Transverse colon (tissue), 4 donors: ENCODE results near the gene MTHFSD. TPM values are rescaled to one million over a fixed set of nuclear protein-coding genes. Genes with fewer than 3 reads are reported as not detected.

Source experiments
- DNase-seq: peaks from one replicate; pipeline ENCODE4 v3.0.0-alpha.2; 2019
- H3K27ac ChIP-seq, 4 donors: fragments of 200-600 bp; sonication (generic); 2 replicates each; pipeline ENCODE4 v1.5.1; 2016 to 2018; ENCODE audit warnings: inconsistent platforms in 4 of 4
- H3K27me3 ChIP-seq: fragments of 200-600 bp; sonication (generic); 2 replicates; pipeline ENCODE4 v1.5.1; 2017; ENCODE audit warnings: inconsistent platforms
- H3K36me3 ChIP-seq, 4 donors: fragments of 200-600 bp; sonication (generic); 2 replicates each; pipeline ENCODE4 v1.5.1; 2017 to 2019; ENCODE audit warnings: inconsistent platforms in 4 of 4
- H3K4me1 ChIP-seq, 4 donors: fragments of 200-600 bp; sonication (generic); 2 replicates each; pipeline ENCODE4 v1.5.1; 2017 to 2020; ENCODE audit warnings: inconsistent platforms in 4 of 4
- H3K4me3 ChIP-seq, 4 donors: fragments of 200-600 bp; sonication (generic); 1 replicate in 1 of 4; 2 replicates in 3 of 4; pipeline versions ENCODE4 v1.5.1 to v1.6.1; 2017 to 2019; ENCODE audit warnings: inconsistent platforms in 4 of 4
- H3K9me3 ChIP-seq, 2 donors: fragments of 200-600 bp; sonication (generic); 2 replicates each; pipeline ENCODE4 v1.5.1; 2017 to 2019; ENCODE audit warnings: inconsistent platforms in 2 of 2
- EP300 ChIP-seq: sonication (generic); formaldehyde crosslinking; IDR thresholded peaks from one replicate; pipeline ENCODE4 v1.6.1; 2017; ENCODE audit warnings: antibody characterized with exemption, low read depth
- POLR2A ChIP-seq: fragments of 450-650 bp; IDR thresholded peaks from one replicate; pipeline ENCODE4 v1.6.1; 2016; ENCODE audit warnings: antibody characterized with exemption, mild to moderate bottlenecking, moderate library complexity
- POLR2AphosphoS5 ChIP-seq, 3 donors: sonication (generic); formaldehyde crosslinking; IDR thresholded peaks; one replicate each; pipeline ENCODE4 v1.6.1; 2016; ENCODE audit warnings: antibody characterized with exemption in 3 of 3
- WGBS, 2 donors: methylation state at CpG; one replicate each; pipeline ENCODE4 v1.1.5; 2018; ENCODE audit warnings: low coverage in 1 of 2; 5-methylcytosine and 5-hydroxymethylcytosine counted together
- in situ Hi-C, 4 donors: fragments of 200-750 bp; cut with MboI; loops; one replicate each; pipeline versions ENCODE4 v1.15.0 to v1.15.1; 2017; ENCODE audit warnings: low sequenced_read_pairs in 3 of 4, low pct_ligation_motif_present in 1 of 4, low pct_unique_long_range_greater_than_20kb in 1 of 4
- intact Hi-C: fragments of 100-400 bp; cut with DNase I; formaldehyde crosslinking; loops from one replicate; pipeline ENCODE4 v1.15.1; 2023; ENCODE audit warnings: low total_unique reads
- total RNA-seq, 4 donors: library from RNA; depleted of rRNA; stranded (reverse); fragments of >200 nt; gene quantifications; one replicate each; pipeline ENCODE4 v1.1.0, GENCODE V29; 2016
- TF ChIP-seq, protein P1 (sequence below), 5 experiments: fragments of 200-600 bp in 3 of 5; fragments of 450-650 bp in 2 of 5; sonication (generic) in 3 of 5; IDR thresholded peaks; 1 replicate in 2 of 5; 2 replicates in 3 of 5; pipeline ENCODE4 v1.5.1; 2016 to 2017; ENCODE audit warnings: antibody characterized with exemption in 5 of 5, inconsistent platforms in 3 of 5, mild to moderate bottlenecking in 2 of 5, moderate library complexity in 1 of 5

Gene MTHFSD
- total RNA-seq, 4 donors from 2014 or later: 25.4 to 51.1 (median 30.0) TPM

DNA sequence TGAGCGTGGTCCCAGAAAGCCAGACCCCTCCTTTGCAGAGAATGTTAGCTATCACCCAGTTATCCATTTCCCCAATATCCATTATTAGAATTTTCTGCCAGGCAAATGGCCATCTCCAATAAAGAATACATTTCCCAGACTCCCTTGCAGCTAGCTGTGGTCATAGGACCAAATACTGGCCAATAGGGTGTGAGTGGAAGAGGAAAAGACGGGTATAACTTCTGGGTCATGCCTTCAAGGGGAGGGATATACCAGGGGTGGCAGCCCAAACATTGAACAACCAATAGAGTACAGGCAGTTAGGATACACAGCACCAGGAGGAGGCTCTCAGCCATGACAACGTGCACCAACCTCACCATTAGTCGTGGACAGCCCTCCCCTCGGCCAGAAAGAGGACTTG lies 70.8 kb downstream of the MTHFSD start:
- TF ChIP-seq EP300: no peak
- no peak for TF ChIP-seq POLR2AphosphoS5 (IDR thresholded peaks at IDR 0.05)
- WGBS, 2 donors: 81% methylated on average over 5 of the region's 5 CpGs; no CpG with 5 or more reads in 1 of the 2 donors
- in situ Hi-C loops: no loop called here

DNA sequence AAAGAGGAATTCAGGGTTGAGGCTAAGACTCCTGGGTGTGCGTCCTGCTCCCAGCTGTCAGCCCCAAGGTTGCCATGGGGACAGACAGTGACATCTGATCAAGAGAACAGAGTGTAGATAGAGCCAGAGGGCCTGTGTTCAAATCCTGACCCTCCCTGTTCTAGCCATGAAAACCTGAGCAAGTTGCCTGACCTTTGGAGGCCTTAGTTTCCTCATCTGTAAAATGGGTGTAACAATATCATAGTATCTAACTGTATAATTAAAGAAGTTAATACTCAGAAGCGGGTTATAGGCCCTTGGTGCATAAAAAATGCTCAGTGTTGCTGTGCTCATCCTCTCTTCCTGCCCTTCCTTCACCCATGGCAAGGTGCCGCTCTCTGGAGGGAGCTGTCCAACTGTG lies 73.4 kb downstream of the MTHFSD start:
- no peak for DNase-seq
- H3K9me3 ChIP-seq: no peaks in the 10 kb centered on the region
- TF ChIP-seq POLR2A (no peak), EP300 (no peak), POLR2AphosphoS5 (IDR thresholded peaks at IDR 0.05) (no peak)
- TF ChIP-seq, protein P1, sequence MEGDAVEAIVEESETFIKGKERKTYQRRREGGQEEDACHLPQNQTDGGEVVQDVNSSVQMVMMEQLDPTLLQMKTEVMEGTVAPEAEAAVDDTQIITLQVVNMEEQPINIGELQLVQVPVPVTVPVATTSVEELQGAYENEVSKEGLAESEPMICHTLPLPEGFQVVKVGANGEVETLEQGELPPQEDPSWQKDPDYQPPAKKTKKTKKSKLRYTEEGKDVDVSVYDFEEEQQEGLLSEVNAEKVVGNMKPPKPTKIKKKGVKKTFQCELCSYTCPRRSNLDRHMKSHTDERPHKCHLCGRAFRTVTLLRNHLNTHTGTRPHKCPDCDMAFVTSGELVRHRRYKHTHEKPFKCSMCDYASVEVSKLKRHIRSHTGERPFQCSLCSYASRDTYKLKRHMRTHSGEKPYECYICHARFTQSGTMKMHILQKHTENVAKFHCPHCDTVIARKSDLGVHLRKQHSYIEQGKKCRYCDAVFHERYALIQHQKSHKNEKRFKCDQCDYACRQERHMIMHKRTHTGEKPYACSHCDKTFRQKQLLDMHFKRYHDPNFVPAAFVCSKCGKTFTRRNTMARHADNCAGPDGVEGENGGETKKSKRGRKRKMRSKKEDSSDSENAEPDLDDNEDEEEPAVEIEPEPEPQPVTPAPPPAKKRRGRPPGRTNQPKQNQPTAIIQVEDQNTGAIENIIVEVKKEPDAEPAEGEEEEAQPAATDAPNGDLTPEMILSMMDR (IDR thresholded peaks at IDR 0.05): no peak
- H3K27ac ChIP-seq: peak overlapping the region in 1 of 4 donors; percentile 43
- in situ Hi-C loops (no loop called here), intact Hi-C loops (no loop called here)
- H3K36me3 ChIP-seq: no peaks in the 10 kb centered on the region
- H3K27me3 ChIP-seq: no peaks in the 10 kb centered on the region
- H3K4me3 ChIP-seq: no peak overlapping the region
- 82% methylated on average over 3 of the region's 3 CpGs; no CpG with 5 or more reads in 1 of the 2 donors for WGBS, 2 donors
- peaks cover 0 to 6% (median 0%) of the 10 kb centered on the region in 4 donors for H3K4me1 ChIP-seq

More for the DNA sequence above, 70.8 kb downstream of the MTHFSD start:
- Histone ChIP-seq H3K4me3 (no peak overlapping the region), H3K27me3 (no peaks in the 10 kb centered on the region), H3K4me1 (peaks cover 0 to 6% (median 0%) of the 10 kb centered on the region in 4 donors), H3K36me3 (no peaks in the 10 kb centered on the region), H3K27ac (no peak overlapping the region), H3K9me3 (no peaks in the 10 kb centered on the region)
- DNase-seq: no peak
- intact Hi-C loops: no loop called here

DNA sequence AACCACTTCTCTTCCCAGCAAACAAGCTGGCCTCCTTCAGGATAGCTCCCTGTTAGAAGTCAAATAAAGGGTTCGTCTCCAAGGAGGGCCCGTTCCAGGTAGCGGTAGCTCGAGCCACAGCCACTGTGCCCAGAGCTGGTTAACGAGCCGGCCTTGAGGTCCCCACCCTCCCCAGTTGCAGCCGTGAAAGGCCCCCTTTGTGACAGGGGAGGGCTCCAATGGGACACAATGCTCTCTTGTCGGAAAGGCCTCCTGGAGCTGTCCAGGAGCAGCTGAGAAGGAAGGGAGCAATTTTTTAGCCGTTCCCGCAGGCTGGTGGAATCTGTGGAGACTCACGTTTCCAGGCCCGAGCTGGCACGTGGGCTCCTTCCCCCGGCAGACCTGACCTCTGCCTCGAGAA lies 74.6 kb downstream of the MTHFSD start:
- in situ Hi-C loops (no loop called here), intact Hi-C loops (no loop called here)
- peaks cover 0 to 6% (median 0%) of the 10 kb centered on the region in 4 donors for H3K4me1 ChIP-seq
- no peaks in the 10 kb centered on the region for H3K36me3 ChIP-seq
- DNase-seq: no peak
- H3K4me3 ChIP-seq: no peak overlapping the region
- peak overlapping the region; percentile 43 to 65 (median 56) for H3K27ac ChIP-seq
- H3K9me3 ChIP-seq: no peaks in the 10 kb centered on the region
- TF ChIP-seq POLR2AphosphoS5 (IDR thresholded peaks at IDR 0.05) (no peak), EP300 (no peak), POLR2A (no peak)
- TF ChIP-seq, protein P1 (IDR thresholded peaks at IDR 0.05): no peak
- no peaks in the 10 kb centered on the region for H3K27me3 ChIP-seq
- WGBS, 2 donors: 47% methylated on average over 15 of the region's 15 CpGs; no CpG with 5 or more reads in 1 of the 2 donors

Other genes with a start within 250 kb of the MTHFSD start
- gene FOXF1, start 44.7 kb downstream of the MTHFSD start, total RNA-seq: 10 to 100 TPM; 10.8 to 44.1 (median 23.4) TPM
- gene FOXC2, start 11.6 kb upstream of the MTHFSD start, total RNA-seq: under 1 TPM in 1 of 4 donors, not detected in 3; 0.27 TPM
- gene FOXL1, start 23.3 kb upstream of the MTHFSD start, total RNA-seq: 1 to 10 TPM in 3 of 4 donors, under 1 TPM in 1; 0.75 to 2.1 (median 1.3) TPM